Lower lobe of right lung (tissue), 2 donors: Measurements from ENCODE around the gene BRINP2. TPM values are rescaled to one million over a fixed set of nuclear protein-coding genes. Genes with fewer than 3 reads are reported as not detected.

Experiments
- ATAC-seq, 2 donors: fragments of 200-7000 bp; cut with Tn5 transposase; one replicate each; pipeline ENCODE4 v1.9.1; 2020 to 2022; ENCODE audit warnings: mild to moderate bottlenecking in 2 of 2, moderate library complexity in 2 of 2
- DNase-seq: peaks from one replicate; pipeline ENCODE4 v3.0.0-alpha.2; 2020
- H3K27ac ChIP-seq: fragments of 200-600 bp; one replicate; pipeline ENCODE4 v1.8.0; 2022
- H3K27me3 ChIP-seq: fragments of 200-600 bp; one replicate; pipeline ENCODE4 v1.8.0; 2022; ENCODE audit warnings: low read depth
- H3K36me3 ChIP-seq: fragments of 200-600 bp; one replicate; pipeline ENCODE4 v1.8.0; 2022; ENCODE audit warnings: mild to moderate bottlenecking
- H3K4me1 ChIP-seq: fragments of 200-600 bp; one replicate; pipeline ENCODE4 v1.8.0; 2022
- H3K4me3 ChIP-seq: fragments of 200-600 bp; one replicate; pipeline ENCODE4 v1.8.0; 2022; ENCODE audit warnings: mild to moderate bottlenecking
- H3K9me3 ChIP-seq: fragments of 200-600 bp; one replicate; pipeline ENCODE4 v1.8.0; 2022
- CTCF ChIP-seq: fragments of 200-600 bp; IDR thresholded peaks from one replicate; pipeline ENCODE4 v1.8.0; 2022; ENCODE audit warnings: antibody characterized with exemption, mild to moderate bottlenecking
- intact Hi-C: fragments of 100-400 bp; cut with DNase I; formaldehyde crosslinking; loops from one replicate; pipeline ENCODE4 v1.11.0; 2022
- total RNA-seq: library from RNA; stranded (reverse); fragmentation: NEBNext Ultra II Directional; extraction: Animal tissue kit (Norgen Biotek cat#: 25700); gene quantifications from one replicate; pipeline ENCODE4 v1.2.1, GENCODE V29; 2021
- donor health status: DM: no; HTN: yes; CAD: no; lungs with severe emphysema.

BRINP2 gene
- total RNA-seq, 1 donor from 2014 or later: not detected

GRCh38 chr1:177135250-177135649 is 35.5 kb upstream of the BRINP2 start:
- intact Hi-C loops: no loop called here
- no peak for DNase-seq
- no peak for ATAC-seq
- H3K4me3 ChIP-seq: no peak overlapping the region
- no peaks in the 10 kb centered on the region for H3K9me3 ChIP-seq
- H3K27me3 ChIP-seq: no peaks in the 10 kb centered on the region
- no peaks in the 10 kb centered on the region for H3K4me1 ChIP-seq
- no peak overlapping the region for H3K27ac ChIP-seq
- H3K36me3 ChIP-seq: no peaks in the 10 kb centered on the region
- TF ChIP-seq CTCF: no peak

DNA sequence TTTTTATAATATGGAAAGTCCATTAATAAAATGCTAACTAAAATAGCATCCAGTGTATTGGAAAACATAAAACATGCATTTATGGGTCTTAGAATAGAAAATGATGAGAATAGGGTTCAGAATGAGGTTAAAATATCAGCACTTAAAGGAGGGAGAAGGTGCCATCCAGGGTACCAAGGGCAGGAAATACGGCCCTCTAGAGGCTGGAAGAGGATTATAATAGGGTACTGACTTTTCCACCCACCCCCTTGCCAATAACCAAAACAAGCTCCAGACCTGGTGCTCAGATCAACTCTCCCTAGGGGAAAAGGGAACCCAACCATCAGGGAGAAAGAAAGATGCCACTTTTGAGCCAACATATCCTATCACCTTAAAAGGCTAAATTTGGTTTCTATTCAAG is 32.9 kb upstream of the BRINP2 start:
- Histone ChIP-seq H3K36me3 (no peaks in the 10 kb centered on the region), H3K27ac (no peak overlapping the region), H3K27me3 (no peaks in the 10 kb centered on the region), H3K9me3 (no peaks in the 10 kb centered on the region), H3K4me3 (no peak overlapping the region), H3K4me1 (no peaks in the 10 kb centered on the region)
- no peak for DNase-seq
- no peak for ATAC-seq
- intact Hi-C loops: no loop called here
- TF ChIP-seq CTCF: no peak

- intact Hi-C loops: no loop called here
- ATAC-seq (no peak), DNase-seq (no peak)
- Histone ChIP-seq H3K9me3 (no peaks in the 10 kb centered on the region), H3K4me3 (no peak overlapping the region), H3K27me3 (no peaks in the 10 kb centered on the region), H3K36me3 (no peaks in the 10 kb centered on the region), H3K4me1 (no peaks in the 10 kb centered on the region), H3K27ac (no peak overlapping the region)
- no peak for TF ChIP-seq CTCF
These were observed 32.4 kb upstream of the BRINP2 start for GRCh38 chr1:177138347-177138746.

- DNase-seq (no peak), ATAC-seq (no peak)
- intact Hi-C loops: no loop called here
- Histone ChIP-seq H3K4me3 (no peak overlapping the region), H3K9me3 (no peaks in the 10 kb centered on the region), H3K27me3 (no peaks in the 10 kb centered on the region), H3K4me1 (no peaks in the 10 kb centered on the region), H3K36me3 (no peaks in the 10 kb centered on the region), H3K27ac (no peak overlapping the region)
- TF ChIP-seq CTCF: no peak
These were observed 28.7 kb upstream of the BRINP2 start for GRCh38 chr1:177142010-177142409.

- TF ChIP-seq CTCF: no peak
- no peaks in the 10 kb centered on the region for H3K4me1 ChIP-seq
- ATAC-seq: no peak
- no peak overlapping the region for H3K27ac ChIP-seq
- intact Hi-C loops: no loop called here
- H3K9me3 ChIP-seq: no peaks in the 10 kb centered on the region
- no peaks in the 10 kb centered on the region for H3K27me3 ChIP-seq
- no peaks in the 10 kb centered on the region for H3K36me3 ChIP-seq
- no peak for DNase-seq
- H3K4me3 ChIP-seq: no peak overlapping the region
These were observed 27.9 kb upstream of the BRINP2 start for GRCh38 chr1:177142791-177143271.
